Panc1 (cell line): ENCODE results near the gene GCH1. TPM values are rescaled to one million over a fixed set of nuclear protein-coding genes. Genes with fewer than 3 reads are reported as not detected.

Experiments used
- ATAC-seq: fragments of 200-7000 bp; cut with Tn5 transposase; 2 replicates; pipeline ENCODE4 v1.9.1; 2020; ENCODE audit warnings: mild to moderate bottlenecking, moderate library complexity
- BruUV-seq: library from RNA; stranded (reverse); fragments of 400-500 nt; replicated peaks from 2 replicates; lab custom pipeline; 2021; lab: Mats Ljungman, UMichigan
- CTCF ChIA-PET: fragments of 300-600 bp; sonication (Branson Sonifier 250); formaldehyde crosslinking; loops from one replicate; lab custom pipeline; 2022; ENCODE audit warnings: antibody characterized with exemption; lab: Charles Lee
- POLR2A ChIA-PET: fragments of 300-600 bp; sonication (Branson Sonifier 250); formaldehyde crosslinking; loops from one replicate; lab custom pipeline; 2022; ENCODE audit warnings: antibody characterized with exemption; lab: Charles Lee
- DNase-seq: peaks from one replicate; pipeline ENCODE4 v3.0.0-alpha.2; 2010; ENCODE audit warnings: low read depth, low spot score
- H3K27ac ChIP-seq: 2 replicates; pipeline ENCODE4 v1.5.1; 2011; ENCODE audit warnings: mild to moderate bottlenecking, low read length, inconsistent platforms
- H3K27me3 ChIP-seq: fragments of 200-500 bp; sonication (Bioruptor generic); 2 replicates; pipeline ENCODE4 v1.6.0; 2014; ENCODE audit warnings: low read length, inconsistent platforms; ENCODE audit not compliant: control insufficient read depth, insufficient read depth
- H3K36me3 ChIP-seq: fragments of 200-500 bp; sonication (Bioruptor generic); 2 replicates; pipeline ENCODE4 v1.5.1; 2014; ENCODE audit warnings: inconsistent platforms, mild to moderate bottlenecking, low read length, moderate library complexity; ENCODE audit not compliant: control insufficient read depth, insufficient read depth
- H3K4me1 ChIP-seq: 2 replicates; pipeline ENCODE4 v1.5.1; 2011; ENCODE audit warnings: inconsistent platforms, mild to moderate bottlenecking, low read length, moderate library complexity; ENCODE audit not compliant: control insufficient read depth, insufficient read depth
- H3K4me3 ChIP-seq, 2 experiments: 2 replicates each; pipeline ENCODE4 v1.5.1; 2011 to 2012; ENCODE audit warnings: low read depth in 2 of 2, low read length in 2 of 2, mild to moderate bottlenecking in 2 of 2, inconsistent platforms in 1 of 2, moderate library complexity in 1 of 2
- H3K9me3 ChIP-seq: fragments of 200-500 bp; sonication (Bioruptor generic); 2 replicates; pipeline ENCODE4 v1.5.1; 2014; ENCODE audit warnings: low read depth, mild to moderate bottlenecking, inconsistent platforms, low read length, moderate library complexity; ENCODE audit not compliant: control insufficient read depth, insufficient read depth
- POLR2AphosphoS5 ChIP-seq: IDR thresholded peaks from 2 replicates; pipeline ENCODE4 v1.6.1; 2012; ENCODE audit warnings: mild to moderate bottlenecking, low read depth, low read length, moderate library complexity
- SIN3A ChIP-seq: IDR thresholded peaks from 2 replicates; pipeline ENCODE4 v1.6.1; 2012; ENCODE audit warnings: low read depth, mild to moderate bottlenecking, low read length, moderate library complexity, borderline replicate concordance; ENCODE audit not compliant: insufficient read depth
- TCF7L2 ChIP-seq: IDR thresholded peaks from 2 replicates; pipeline ENCODE4 v1.6.1; 2011; ENCODE audit warnings: mild to moderate bottlenecking, low read depth, low read length, inconsistent platforms
- in situ Hi-C: cut with HindIII; loops from 2 replicates; pipeline ENCODE4 v1.10.0; 2016; ENCODE audit warnings: low sequenced_read_pairs, low pct_unique_long_range_greater_than_20kb
- intact Hi-C: fragments of 100-400 bp; cut with micrococcal nuclease; formaldehyde crosslinking; loops from one replicate; pipeline ENCODE4 v1.10.0; 2022; ENCODE audit not compliant: unreplicated experiment
- total RNA-seq: library from RNA; stranded (reverse); gene quantifications from one replicate; pipeline ENCODE4 v1.2.1, GENCODE V29; 2021; ENCODE audit not compliant: unreplicated experiment
- TF ChIP-seq, protein P1 (sequence below): fragments of 450-650 bp; IDR thresholded peaks from 2 replicates; pipeline ENCODE4 v1.5.1; 2017; ENCODE audit warnings: mild to moderate bottlenecking
- TF ChIP-seq, protein P2 (sequence below), 2 experiments: IDR thresholded peaks; 2 replicates each; pipeline ENCODE4 v1.6.1; 2011 to 2012; ENCODE audit warnings: low read depth in 2 of 2, control low read depth in 1 of 2, low read length in 1 of 2, mild to moderate bottlenecking in 1 of 2, moderate library complexity in 1 of 2; ENCODE audit not compliant: insufficient read depth in 1 of 2

Gene GCH1
- total RNA-seq, 1 experiment from 2014 or later = 3.6 TPM

DNA sequence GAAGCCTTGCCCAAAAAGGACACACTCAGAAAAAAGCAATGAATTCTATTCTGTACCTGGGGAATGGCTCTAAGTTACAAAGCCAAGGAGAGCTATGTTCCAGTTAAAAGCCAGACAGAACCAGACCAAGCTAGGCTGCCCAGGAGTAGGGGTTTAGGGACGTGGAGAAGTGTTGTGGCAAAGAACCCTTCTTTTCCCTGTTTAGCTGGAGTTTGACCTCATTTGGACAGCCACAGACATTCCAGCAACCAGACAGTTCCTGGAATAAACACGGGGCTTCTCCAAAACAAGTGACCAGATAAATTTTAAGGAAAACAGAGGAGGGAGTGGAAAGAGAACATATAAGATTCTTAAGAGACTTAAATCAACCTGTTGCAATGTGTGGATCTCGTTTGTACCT, 62.3 kb downstream of the GCH1 start:
- DNase-seq = no peak
- in situ Hi-C loops (no loop called here), intact Hi-C loops (no loop called here)
- ChIA-PET CTCF (no interaction called here), POLR2A (no interaction called here)
- Histone ChIP-seq H3K9me3 (no peaks in the 10 kb centered on the region), H3K4me3 (no peak overlapping the region), H3K4me1 (no peaks in the 10 kb centered on the region), H3K27ac (no peak overlapping the region), H3K36me3 (no peaks in the 10 kb centered on the region), H3K27me3 (no peaks in the 10 kb centered on the region)
- no peak for TF ChIP-seq POLR2AphosphoS5
- no peak for TF ChIP-seq TCF7L2
- TF ChIP-seq, protein P1, sequence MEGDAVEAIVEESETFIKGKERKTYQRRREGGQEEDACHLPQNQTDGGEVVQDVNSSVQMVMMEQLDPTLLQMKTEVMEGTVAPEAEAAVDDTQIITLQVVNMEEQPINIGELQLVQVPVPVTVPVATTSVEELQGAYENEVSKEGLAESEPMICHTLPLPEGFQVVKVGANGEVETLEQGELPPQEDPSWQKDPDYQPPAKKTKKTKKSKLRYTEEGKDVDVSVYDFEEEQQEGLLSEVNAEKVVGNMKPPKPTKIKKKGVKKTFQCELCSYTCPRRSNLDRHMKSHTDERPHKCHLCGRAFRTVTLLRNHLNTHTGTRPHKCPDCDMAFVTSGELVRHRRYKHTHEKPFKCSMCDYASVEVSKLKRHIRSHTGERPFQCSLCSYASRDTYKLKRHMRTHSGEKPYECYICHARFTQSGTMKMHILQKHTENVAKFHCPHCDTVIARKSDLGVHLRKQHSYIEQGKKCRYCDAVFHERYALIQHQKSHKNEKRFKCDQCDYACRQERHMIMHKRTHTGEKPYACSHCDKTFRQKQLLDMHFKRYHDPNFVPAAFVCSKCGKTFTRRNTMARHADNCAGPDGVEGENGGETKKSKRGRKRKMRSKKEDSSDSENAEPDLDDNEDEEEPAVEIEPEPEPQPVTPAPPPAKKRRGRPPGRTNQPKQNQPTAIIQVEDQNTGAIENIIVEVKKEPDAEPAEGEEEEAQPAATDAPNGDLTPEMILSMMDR = no peak
- TF ChIP-seq SIN3A = no peak
- no TSS peak for BruUV-seq
- ATAC-seq = no peak

GRCh38 chr14:54839701-54840119, 62.9 kb downstream of the GCH1 start:
- TF ChIP-seq, protein P2, sequence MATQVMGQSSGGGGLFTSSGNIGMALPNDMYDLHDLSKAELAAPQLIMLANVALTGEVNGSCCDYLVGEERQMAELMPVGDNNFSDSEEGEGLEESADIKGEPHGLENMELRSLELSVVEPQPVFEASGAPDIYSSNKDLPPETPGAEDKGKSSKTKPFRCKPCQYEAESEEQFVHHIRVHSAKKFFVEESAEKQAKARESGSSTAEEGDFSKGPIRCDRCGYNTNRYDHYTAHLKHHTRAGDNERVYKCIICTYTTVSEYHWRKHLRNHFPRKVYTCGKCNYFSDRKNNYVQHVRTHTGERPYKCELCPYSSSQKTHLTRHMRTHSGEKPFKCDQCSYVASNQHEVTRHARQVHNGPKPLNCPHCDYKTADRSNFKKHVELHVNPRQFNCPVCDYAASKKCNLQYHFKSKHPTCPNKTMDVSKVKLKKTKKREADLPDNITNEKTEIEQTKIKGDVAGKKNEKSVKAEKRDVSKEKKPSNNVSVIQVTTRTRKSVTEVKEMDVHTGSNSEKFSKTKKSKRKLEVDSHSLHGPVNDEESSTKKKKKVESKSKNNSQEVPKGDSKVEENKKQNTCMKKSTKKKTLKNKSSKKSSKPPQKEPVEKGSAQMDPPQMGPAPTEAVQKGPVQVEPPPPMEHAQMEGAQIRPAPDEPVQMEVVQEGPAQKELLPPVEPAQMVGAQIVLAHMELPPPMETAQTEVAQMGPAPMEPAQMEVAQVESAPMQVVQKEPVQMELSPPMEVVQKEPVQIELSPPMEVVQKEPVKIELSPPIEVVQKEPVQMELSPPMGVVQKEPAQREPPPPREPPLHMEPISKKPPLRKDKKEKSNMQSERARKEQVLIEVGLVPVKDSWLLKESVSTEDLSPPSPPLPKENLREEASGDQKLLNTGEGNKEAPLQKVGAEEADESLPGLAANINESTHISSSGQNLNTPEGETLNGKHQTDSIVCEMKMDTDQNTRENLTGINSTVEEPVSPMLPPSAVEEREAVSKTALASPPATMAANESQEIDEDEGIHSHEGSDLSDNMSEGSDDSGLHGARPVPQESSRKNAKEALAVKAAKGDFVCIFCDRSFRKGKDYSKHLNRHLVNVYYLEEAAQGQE (IDR thresholded peaks at IDR 0.05; ENCODE audit: insufficient read depth in 1 of 2, low read depth in 2 of 2, low read length in 1 of 2) = no peak
- no peak for TF ChIP-seq SIN3A
- DNase-seq = no peak
- H3K4me3 ChIP-seq = no peak overlapping the region
- no peak overlapping the region for H3K27ac ChIP-seq
- no peaks in the 10 kb centered on the region for H3K27me3 ChIP-seq
- POLR2A ChIA-PET = no interaction called here
- no peaks in the 10 kb centered on the region for H3K9me3 ChIP-seq
- in situ Hi-C loops = no loop called here
- no peak for ATAC-seq
- H3K36me3 ChIP-seq = no peaks in the 10 kb centered on the region
- no peaks in the 10 kb centered on the region for H3K4me1 ChIP-seq
- CTCF ChIA-PET = no interaction called here
- intact Hi-C loops = no loop called here
- no TSS peak for BruUV-seq

GRCh38 chr14:54838931-54839512, 63.6 kb downstream of the GCH1 start:
- ATAC-seq = no peak
- intact Hi-C loops = no loop called here

More at GRCh38 chr14:54838931-54839512, 63.6 kb downstream of the GCH1 start:
- BruUV-seq = no TSS peak
- H3K27ac ChIP-seq = no peak overlapping the region
- POLR2A ChIA-PET = no interaction called here
- CTCF ChIA-PET = no interaction called here
- H3K9me3 ChIP-seq = no peaks in the 10 kb centered on the region
- DNase-seq = no peak
- H3K27me3 ChIP-seq = no peaks in the 10 kb centered on the region
- TF ChIP-seq SIN3A (no peak), POLR2AphosphoS5 (no peak), TCF7L2 (no peak)
- TF ChIP-seq, protein P1 = no peak
- TF ChIP-seq, protein P2 (IDR thresholded peaks at IDR 0.05; ENCODE audit: insufficient read depth in 1 of 2, low read depth in 2 of 2, low read length in 1 of 2) = no peak
- no peaks in the 10 kb centered on the region for H3K36me3 ChIP-seq
- no peak overlapping the region for H3K4me3 ChIP-seq
- no peaks in the 10 kb centered on the region for H3K4me1 ChIP-seq
- in situ Hi-C loops = no loop called here
